ENCODE results near the gene BUD31. TPM values are rescaled to one million over a fixed set of nuclear protein-coding genes. Genes with fewer than 3 reads are reported as not detected.

BUD31 gene
- total and polyA plus RNA-seq, 2 experiments from 2014 or later, result 77.1 to 247 TPM

- TF ChIP-seq ETS1 (IDR thresholded peaks at IDR 0.05) (no peak), POLR2AphosphoS5 (IDR thresholded peaks at IDR 0.05; ENCODE audit: low read depth) (no peak), NANOG (IDR thresholded peaks at IDR 0.05; ENCODE audit: borderline replicate concordance) (no peak), REST (IDR thresholded peaks at IDR 0.05; ENCODE audit: unreplicated experiment) (no peak), EZH2phosphoT487 (IDR thresholded peaks at IDR 0.05; ENCODE audit: unreplicated experiment) (no peak), JUNB (IDR thresholded peaks at IDR 0.05; ENCODE audit: unreplicated experiment) (no peak), CTCF (conservative IDR thresholded peaks at IDR 0.05; ENCODE audit: low read depth in 2 of 2) (no peak)
These were observed 5.9 kb upstream of the BUD31 start (continued) for GRCh38 chr7:99402854-99403253.

GRCh38 chr7:99403764-99404163 lies 5.0 kb upstream of the BUD31 start:
- Histone ChIP-seq H3K36me3 (ENCODE audit: insufficient read depth) (peaks cover 28% of the 10 kb centered on the region), H2AFZ (no peak overlapping the region), H3K27ac (ENCODE audit: low read depth) (no peak overlapping the region), H3K79me2 (replicated peaks; ENCODE audit: insufficient read depth) (peaks cover 52% of the 10 kb centered on the region), H3K27me3 (ENCODE audit: insufficient read depth) (no peaks in the 10 kb centered on the region), H3K4me2 (no peak overlapping the region), H3K4me1 (ENCODE audit: insufficient read depth) (peaks cover 16% of the 10 kb centered on the region), H3F3A (replicated peaks; ENCODE audit: low read depth) (peaks cover 23% of the 10 kb centered on the region), H3K9me2 (ENCODE audit: insufficient read depth) (no peaks in the 10 kb centered on the region), H4K20me1 (replicated peaks; ENCODE audit: insufficient read depth) (peaks cover 35% of the 10 kb centered on the region), H3K4me3 (no peak overlapping the region)
- H3K4me1 Mint-ChIP-seq, result peaks cover 14% of the 10 kb centered on the region
- H3K4me3 Mint-ChIP-seq, result no peak overlapping the region
- peaks cover 64% of the 10 kb centered on the region for H3K36me3 Mint-ChIP-seq (ENCODE audit: low read depth)
- H3K27me3 Mint-ChIP-seq (ENCODE audit: insufficient read depth, low read depth, poor library complexity), result peaks cover 15% of the 10 kb centered on the region
- ATAC-seq, result no peak
- H3K27ac Mint-ChIP-seq, result no peak overlapping the region
- no peaks in the 10 kb centered on the region for H3K9me3 Mint-ChIP-seq
- no peak for TF ChIP-seq CREB1 (CRISPR knock-in tag; IDR thresholded peaks at IDR 0.05; ENCODE audit: low read depth)
- no peak for DNase-seq (ENCODE audit: low spot score)
